SK-N-SH (cell line): ENCODE results near the gene VWA5B1. TPM values are rescaled to one million over a fixed set of nuclear protein-coding genes. Genes with fewer than 3 reads are reported as not detected.

Experiments
- CTCF ChIA-PET: fragments of 300-600, 350-600 bp; formaldehyde crosslinking; extraction: SDS; loops from one replicate; lab custom pipeline; 2021; lab: Yijun Ruan, JAX
- POLR2A ChIA-PET: fragments of 350-600 bp; sonication (Branson Sonifier 250); formaldehyde crosslinking; extraction: SDS; loops from one replicate; lab custom pipeline; 2020; ENCODE audit warnings: antibody characterized with exemption, inconsistent platforms; lab: Yijun Ruan, JAX
- DNase-seq: peaks from one replicate; pipeline ENCODE4 v3.0.0; 2012
- H2AFZ ChIP-seq: fragments of 200-600 bp; sonication (generic); 2 replicates; pipeline ENCODE4 v1.8.1; 2016; ENCODE audit warnings: antibody characterized with exemption, mild to moderate bottlenecking, low read depth
- H3F3A ChIP-seq: fragments of 200-600 bp; sonication (generic); replicated peaks from 2 replicates; pipeline ENCODE3; 2016; ENCODE audit warnings: antibody characterized with exemption, mild to moderate bottlenecking; ENCODE audit not compliant: insufficient read depth
- H3K27ac ChIP-seq, 2 experiments: fragments of 200-500 bp in 1 of 2; fragments of 200-600 bp in 1 of 2; sonication (Bioruptor generic) in 1 of 2; sonication (generic), shearing (Covaris generic) in 1 of 2; 2 replicates each; pipeline versions ENCODE4 v1.5.1 to v1.6.1; 2014 to 2016; ENCODE audit warnings: low read depth in 2 of 2, inconsistent platforms in 1 of 2, low read length in 1 of 2, mild to moderate bottlenecking in 1 of 2, mixed read lengths in 1 of 2
- H3K27me3 ChIP-seq: fragments of 200-600 bp; sonication (generic), shearing (Covaris generic); 2 replicates; pipeline ENCODE4 v1.6.1; 2016; ENCODE audit warnings: mixed run types; ENCODE audit not compliant: insufficient read depth
- H3K36me3 ChIP-seq, 2 experiments: fragments of 200-500 bp in 1 of 2; fragments of 200-600 bp in 1 of 2; sonication (Bioruptor generic) in 1 of 2; sonication (generic) in 1 of 2; replicated peaks in 1 of 2; 2 replicates each; pipeline versions ENCODE3 to v1.5.1; 2014 to 2016; ENCODE audit warnings: low read length in 1 of 2, mild to moderate bottlenecking in 1 of 2; ENCODE audit not compliant: insufficient read depth in 2 of 2, control insufficient read depth in 1 of 2
- H3K4me1 ChIP-seq, 2 experiments: fragments of 200-500 bp in 1 of 2; fragments of 200-600 bp in 1 of 2; sonication (Bioruptor generic) in 1 of 2; sonication (generic), shearing (Covaris generic) in 1 of 2; 2 replicates each; pipeline versions ENCODE4 v1.5.1 to v1.6.1; 2014 to 2016; ENCODE audit warnings: low read depth in 1 of 2, low read length in 1 of 2, mixed run types in 1 of 2; ENCODE audit not compliant: insufficient read depth in 2 of 2, control insufficient read depth in 1 of 2
- H3K4me2 ChIP-seq: fragments of 200-600 bp; sonication (generic), shearing (Covaris generic); 2 replicates; pipeline ENCODE4 v1.6.1; 2017; ENCODE audit warnings: mixed run types
- H3K4me3 ChIP-seq, 2 experiments: fragments of 200-500 bp in 1 of 2; fragments of 200-600 bp in 1 of 2; sonication (Bioruptor generic) in 1 of 2; sonication (generic), shearing (Covaris generic) in 1 of 2; 2 replicates each; pipeline versions ENCODE4 v1.5.1 to v1.8.1; 2014 to 2016; ENCODE audit warnings: low read depth in 2 of 2, inconsistent platforms in 1 of 2, low read length in 1 of 2, mild to moderate bottlenecking in 1 of 2, mixed read lengths in 1 of 2, moderate library complexity in 1 of 2
- H3K79me2 ChIP-seq: fragments of 200-600 bp; sonication (generic); 2 replicates; pipeline ENCODE4 v1.8.1; 2017; ENCODE audit warnings: mild to moderate bottlenecking; ENCODE audit not compliant: insufficient read depth
- H3K9ac ChIP-seq: fragments of 200-600 bp; sonication (generic); 2 replicates; pipeline ENCODE4 v1.6.1; 2017; ENCODE audit warnings: mixed run types
- H3K9me2 ChIP-seq: fragments of 200-600 bp; sonication (generic); 2 replicates; pipeline ENCODE4 v1.6.1; 2017; ENCODE audit warnings: mixed run types
- H3K9me3 ChIP-seq: fragments of 200-600 bp; sonication (generic); 2 replicates; pipeline ENCODE4 v1.6.1; 2017; ENCODE audit warnings: mixed run types, mild to moderate bottlenecking, moderate library complexity
- H4K20me1 ChIP-seq: fragments of 200-600 bp; sonication (generic); 2 replicates; pipeline ENCODE4 v1.6.1; 2017; ENCODE audit warnings: mild to moderate bottlenecking, mixed run types; ENCODE audit not compliant: insufficient read depth
- FOSL2 ChIP-seq: IDR thresholded peaks from 2 replicates; pipeline ENCODE4 v1.4.0; 2012; ENCODE audit warnings: low read depth, mild to moderate bottlenecking, moderate library complexity, borderline replicate concordance
- FOXJ3 ChIP-seq: sonication (generic); formaldehyde crosslinking; IDR thresholded peaks from 2 replicates; pipeline ENCODE4 v1.5.1; 2020; ENCODE audit warnings: mild to moderate bottlenecking, missing genetic modification reagents
- FOXM1 ChIP-seq: IDR thresholded peaks from 2 replicates; pipeline ENCODE4 v1.4.0; 2012; ENCODE audit warnings: low read depth, mild to moderate bottlenecking
- GABPA ChIP-seq: IDR thresholded peaks from 2 replicates; pipeline ENCODE4 v1.4.0; 2012; ENCODE audit warnings: low read depth, mild to moderate bottlenecking
- NFIC ChIP-seq: IDR thresholded peaks from 2 replicates; pipeline ENCODE4 v1.4.0; 2012; ENCODE audit warnings: borderline replicate concordance
- NRF1 ChIP-seq: IDR thresholded peaks from 2 replicates; pipeline ENCODE4 v1.6.1; 2012; ENCODE audit warnings: low read depth, mild to moderate bottlenecking, low read length
- RCOR1 ChIP-seq: fragments of 150-350 bp; IDR thresholded peaks from 2 replicates; pipeline ENCODE4 v1.6.1; 2017; ENCODE audit warnings: antibody characterized with exemption, low read length
- SMC3 ChIP-seq: IDR thresholded peaks from 2 replicates; pipeline ENCODE4 v1.6.1; 2012; ENCODE audit warnings: low read depth, low read length, improper control_type of control experiment
- TAF1 ChIP-seq: IDR thresholded peaks from 2 replicates; pipeline ENCODE4 v1.6.1; 2012; ENCODE audit warnings: low read depth, mild to moderate bottlenecking, low read length, moderate library complexity, borderline replicate concordance
- TCF12 ChIP-seq: IDR thresholded peaks from 2 replicates; pipeline ENCODE4 v1.4.0; 2012
- TEAD4 ChIP-seq: IDR thresholded peaks from 2 replicates; pipeline ENCODE4 v1.4.0; 2012; ENCODE audit warnings: mild to moderate bottlenecking, borderline replicate concordance; ENCODE audit not compliant: insufficient read depth
- YY1 ChIP-seq: IDR thresholded peaks from 2 replicates; pipeline ENCODE4 v1.4.0; 2012; ENCODE audit warnings: low read depth, mild to moderate bottlenecking
- WGBS: methylation state at CpG from one replicate; pipeline ENCODE4 v1.1.6; 2017; ENCODE audit warnings: low lambda C conversion rate; 5-methylcytosine and 5-hydroxymethylcytosine counted together
- polyA plus RNA-seq, 3 experiments: library from polyadenylated mRNA; depleted of rRNA; stranded (reverse); fragments of >200 nt; gene quantifications; 2 replicates each; pipeline ENCODE4 v1.2.3, GENCODE V29; 2012
- TF ChIP-seq, protein P1 (sequence below): IDR thresholded peaks from 2 replicates; pipeline ENCODE4 v1.4.0; 2012; ENCODE audit warnings: low read depth, borderline replicate concordance
- TF ChIP-seq, protein P2 (sequence below): fragments of 200-600 bp; sonication (generic); IDR thresholded peaks from 2 replicates; pipeline ENCODE4 v1.6.1; 2017; ENCODE audit warnings: antibody characterized with exemption, mild to moderate bottlenecking, moderate library complexity
- TF ChIP-seq, protein P3 (sequence below): IDR thresholded peaks from 2 replicates; pipeline ENCODE4 v1.4.0; 2012; ENCODE audit warnings: low read depth, borderline replicate concordance
- TF ChIP-seq, protein P4 (sequence below): IDR thresholded peaks from 2 replicates; pipeline ENCODE4; 2012

VWA5B1 gene
- polyA plus RNA-seq, 1 of the 3 experiments (the other 2 are of a cell fraction) = not detected

- H3K9me2 ChIP-seq = no peaks in the 10 kb centered on the region
- no peaks in the 10 kb centered on the region; the same call in 1 of the 2 replicates for H3K27me3 ChIP-seq
- no peak for DNase-seq
- no peak overlapping the region for H2AFZ ChIP-seq
- no peaks in the 10 kb centered on the region for H3K36me3 ChIP-seq
- H3K79me2 ChIP-seq = no peaks in the 10 kb centered on the region
- no peaks in the 10 kb centered on the region for H4K20me1 ChIP-seq
- 60% methylated on average over 11 of the region's 12 CpGs for WGBS
- no peak overlapping the region for H3K4me2 ChIP-seq
- H3K9me3 ChIP-seq = no peaks in the 10 kb centered on the region
- H3K27ac ChIP-seq = no peak overlapping the region
- no peak overlapping the region for H3K4me3 ChIP-seq
- no peaks in the 10 kb centered on the region for H3F3A ChIP-seq
- no peak overlapping the region for H3K9ac ChIP-seq
- peaks cover 0 to 3% of the 10 kb centered on the region in 2 experiments; a peak in 1 of 4 replicates for H3K4me1 ChIP-seq
- TF ChIP-seq TCF12 (no peak), GABPA (no peak), FOSL2 (no peak), TAF1 (no peak)
- TF ChIP-seq, protein P1, sequence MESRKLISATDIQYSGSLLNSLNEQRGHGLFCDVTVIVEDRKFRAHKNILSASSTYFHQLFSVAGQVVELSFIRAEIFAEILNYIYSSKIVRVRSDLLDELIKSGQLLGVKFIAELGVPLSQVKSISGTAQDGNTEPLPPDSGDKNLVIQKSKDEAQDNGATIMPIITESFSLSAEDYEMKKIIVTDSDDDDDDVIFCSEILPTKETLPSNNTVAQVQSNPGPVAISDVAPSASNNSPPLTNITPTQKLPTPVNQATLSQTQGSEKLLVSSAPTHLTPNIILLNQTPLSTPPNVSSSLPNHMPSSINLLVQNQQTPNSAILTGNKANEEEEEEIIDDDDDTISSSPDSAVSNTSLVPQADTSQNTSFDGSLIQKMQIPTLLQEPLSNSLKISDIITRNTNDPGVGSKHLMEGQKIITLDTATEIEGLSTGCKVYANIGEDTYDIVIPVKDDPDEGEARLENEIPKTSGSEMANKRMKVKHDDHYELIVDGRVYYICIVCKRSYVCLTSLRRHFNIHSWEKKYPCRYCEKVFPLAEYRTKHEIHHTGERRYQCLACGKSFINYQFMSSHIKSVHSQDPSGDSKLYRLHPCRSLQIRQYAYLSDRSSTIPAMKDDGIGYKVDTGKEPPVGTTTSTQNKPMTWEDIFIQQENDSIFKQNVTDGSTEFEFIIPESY = no peak
- TF ChIP-seq, protein P2, sequence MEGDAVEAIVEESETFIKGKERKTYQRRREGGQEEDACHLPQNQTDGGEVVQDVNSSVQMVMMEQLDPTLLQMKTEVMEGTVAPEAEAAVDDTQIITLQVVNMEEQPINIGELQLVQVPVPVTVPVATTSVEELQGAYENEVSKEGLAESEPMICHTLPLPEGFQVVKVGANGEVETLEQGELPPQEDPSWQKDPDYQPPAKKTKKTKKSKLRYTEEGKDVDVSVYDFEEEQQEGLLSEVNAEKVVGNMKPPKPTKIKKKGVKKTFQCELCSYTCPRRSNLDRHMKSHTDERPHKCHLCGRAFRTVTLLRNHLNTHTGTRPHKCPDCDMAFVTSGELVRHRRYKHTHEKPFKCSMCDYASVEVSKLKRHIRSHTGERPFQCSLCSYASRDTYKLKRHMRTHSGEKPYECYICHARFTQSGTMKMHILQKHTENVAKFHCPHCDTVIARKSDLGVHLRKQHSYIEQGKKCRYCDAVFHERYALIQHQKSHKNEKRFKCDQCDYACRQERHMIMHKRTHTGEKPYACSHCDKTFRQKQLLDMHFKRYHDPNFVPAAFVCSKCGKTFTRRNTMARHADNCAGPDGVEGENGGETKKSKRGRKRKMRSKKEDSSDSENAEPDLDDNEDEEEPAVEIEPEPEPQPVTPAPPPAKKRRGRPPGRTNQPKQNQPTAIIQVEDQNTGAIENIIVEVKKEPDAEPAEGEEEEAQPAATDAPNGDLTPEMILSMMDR = no peak
- ChIA-PET CTCF (no interaction called here), POLR2A (no interaction called here)
Measured at GRCh38 chr1:20349971-20350370, 59.3 kb downstream of the VWA5B1 start.

GRCh38 chr1:20350421-20350820, 59.7 kb downstream of the VWA5B1 start:
- Histone ChIP-seq H3K4me1 (peaks cover 0 to 3% of the 10 kb centered on the region in 2 experiments; a peak in 1 of 4 replicates), H2AFZ (no peak overlapping the region), H3K9me2 (no peaks in the 10 kb centered on the region), H3K9me3 (no peaks in the 10 kb centered on the region), H3K27me3 (no peaks in the 10 kb centered on the region; the same call in 1 of the 2 replicates), H3K9ac (no peak overlapping the region), H3F3A (no peaks in the 10 kb centered on the region), H3K4me2 (no peak overlapping the region), H3K79me2 (no peaks in the 10 kb centered on the region), H4K20me1 (no peaks in the 10 kb centered on the region), H3K27ac (no peak overlapping the region), H3K36me3 (no peaks in the 10 kb centered on the region), H3K4me3 (no peak overlapping the region)
- CTCF ChIA-PET = interaction anchor here (0.7 kb wide), 1 partner anchor 137 kb away, joined by 3 read pairs; no protein-coding TSS in a partner anchor
- TF ChIP-seq FOSL2 = no peak
- TF ChIP-seq NRF1 = no peak
- TF ChIP-seq FOXJ3 (CRISPR knock-in tag) = no peak
- no peak for TF ChIP-seq NFIC
- no peak for TF ChIP-seq TEAD4
- TF ChIP-seq, protein P3, sequence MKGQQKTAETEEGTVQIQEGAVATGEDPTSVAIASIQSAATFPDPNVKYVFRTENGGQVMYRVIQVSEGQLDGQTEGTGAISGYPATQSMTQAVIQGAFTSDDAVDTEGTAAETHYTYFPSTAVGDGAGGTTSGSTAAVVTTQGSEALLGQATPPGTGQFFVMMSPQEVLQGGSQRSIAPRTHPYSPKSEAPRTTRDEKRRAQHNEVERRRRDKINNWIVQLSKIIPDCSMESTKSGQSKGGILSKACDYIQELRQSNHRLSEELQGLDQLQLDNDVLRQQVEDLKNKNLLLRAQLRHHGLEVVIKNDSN = no peak
- TF ChIP-seq FOXM1 = no peak
- TF ChIP-seq RCOR1 = no peak
- TF ChIP-seq YY1 = no peak
- TF ChIP-seq, protein P4, sequence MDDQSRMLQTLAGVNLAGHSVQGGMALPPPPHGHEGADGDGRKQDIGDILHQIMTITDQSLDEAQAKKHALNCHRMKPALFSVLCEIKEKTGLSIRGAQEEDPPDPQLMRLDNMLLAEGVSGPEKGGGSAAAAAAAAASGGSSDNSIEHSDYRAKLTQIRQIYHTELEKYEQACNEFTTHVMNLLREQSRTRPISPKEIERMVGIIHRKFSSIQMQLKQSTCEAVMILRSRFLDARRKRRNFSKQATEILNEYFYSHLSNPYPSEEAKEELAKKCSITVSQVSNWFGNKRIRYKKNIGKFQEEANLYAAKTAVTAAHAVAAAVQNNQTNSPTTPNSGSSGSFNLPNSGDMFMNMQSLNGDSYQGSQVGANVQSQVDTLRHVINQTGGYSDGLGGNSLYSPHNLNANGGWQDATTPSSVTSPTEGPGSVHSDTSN = no peak
- TF ChIP-seq GABPA = no peak
- TF ChIP-seq SMC3 = no peak
- DNase-seq = no peak
- WGBS = 63% methylated on average over 7 of the region's 7 CpGs
- POLR2A ChIA-PET = no interaction called here
